Gastrocnemius medialis (tissue), 4 donors: ENCODE results near the gene NSMCE3. TPM values are rescaled to one million over a fixed set of nuclear protein-coding genes. Genes with fewer than 3 reads are reported as not detected.
A peak's percentile ranks its signal among the peaks of the same experiment; 100 is the strongest.

Experiments used
- ATAC-seq, 2 donors: fragments of 150-250 bp; one replicate each; pipeline ENCODE4 v1.9.1; 2016
- DNase-seq, 2 donors: peaks; one replicate each; pipeline ENCODE4 v3.0.0-alpha.2; 2019
- H3K27ac ChIP-seq, 4 donors: fragments of 200-600 bp; sonication (generic); 1 replicate in 1 of 4; 2 replicates in 3 of 4; pipeline ENCODE4 v1.5.1; 2016 to 2018; ENCODE audit warnings: mild to moderate bottlenecking in 2 of 4, moderate library complexity in 1 of 4
- H3K27me3 ChIP-seq, 3 donors: fragments of 200-600 bp; sonication (generic) in 2 of 3; 1 replicate in 1 of 3; 2 replicates in 2 of 3; pipeline versions ENCODE4 v1.5.1 to v1.6.0; 2016 to 2019; ENCODE audit warnings: mild to moderate bottlenecking in 1 of 3, moderate library complexity in 1 of 3
- H3K36me3 ChIP-seq, 2 donors: fragments of 200-600 bp; sonication (generic) in 1 of 2; one replicate each; pipeline ENCODE4 v1.5.1; 2017 to 2018
- H3K4me1 ChIP-seq, 2 donors: fragments of 200-600 bp; sonication (generic) in 1 of 2; one replicate each; pipeline ENCODE4 v1.5.1; 2016 to 2017; ENCODE audit warnings: mild to moderate bottlenecking in 2 of 2
- H3K4me3 ChIP-seq, 4 donors: fragments of 200-600 bp; sonication (generic) in 3 of 4; 1 replicate in 1 of 4; 2 replicates in 3 of 4; pipeline ENCODE4 v1.5.1; 2016 to 2019; ENCODE audit warnings: mild to moderate bottlenecking in 2 of 4
- H3K9me3 ChIP-seq, 3 donors: fragments of 200-600 bp; sonication (generic) in 2 of 3; 1 replicate in 1 of 3; 2 replicates in 2 of 3; pipeline ENCODE4 v1.5.1; 2016 to 2019
- POLR2A ChIP-seq, 2 donors: fragments of 450-650 bp; IDR thresholded peaks; one replicate each; pipeline ENCODE4 v1.6.1; 2017; ENCODE audit warnings: antibody characterized with exemption in 2 of 2, mild to moderate bottlenecking in 2 of 2, moderate library complexity in 2 of 2
- in situ Hi-C, 4 donors: fragments of 200-750 bp; cut with MboI; loops; one replicate each; pipeline versions ENCODE4 v1.15.0 to v1.8.0; 2017; ENCODE audit warnings: low sequenced_read_pairs in 4 of 4
- intact Hi-C: fragments of 100-400 bp; cut with DNase I; formaldehyde crosslinking; loops from one replicate; pipeline ENCODE4 v1.15.1; 2023; ENCODE audit warnings: low total_unique reads
- total RNA-seq, 4 donors: library from RNA; depleted of rRNA; stranded (reverse); fragments of >200 nt; gene quantifications; one replicate each; pipeline versions ENCODE4 v1.1.0 to v1.2.3, GENCODE V29; 2016
- TF ChIP-seq, protein P1 (sequence below), 5 experiments: fragments of 450-650 bp in 3 of 5; fragments of 200-600 bp in 2 of 5; sonication (generic) in 2 of 5; IDR thresholded peaks in 4 of 5; conservative IDR thresholded peaks in 1 of 5; 1 replicate in 4 of 5; 2 replicates in 1 of 5; pipeline ENCODE4 v1.5.1; 2016 to 2019; ENCODE audit warnings: antibody characterized with exemption in 5 of 5, mild to moderate bottlenecking in 3 of 5, moderate library complexity in 3 of 5

NSMCE3 gene
- total RNA-seq, 4 donors from 2014 or later = 5.8 to 9.5 (median 6.7) TPM

DNA sequence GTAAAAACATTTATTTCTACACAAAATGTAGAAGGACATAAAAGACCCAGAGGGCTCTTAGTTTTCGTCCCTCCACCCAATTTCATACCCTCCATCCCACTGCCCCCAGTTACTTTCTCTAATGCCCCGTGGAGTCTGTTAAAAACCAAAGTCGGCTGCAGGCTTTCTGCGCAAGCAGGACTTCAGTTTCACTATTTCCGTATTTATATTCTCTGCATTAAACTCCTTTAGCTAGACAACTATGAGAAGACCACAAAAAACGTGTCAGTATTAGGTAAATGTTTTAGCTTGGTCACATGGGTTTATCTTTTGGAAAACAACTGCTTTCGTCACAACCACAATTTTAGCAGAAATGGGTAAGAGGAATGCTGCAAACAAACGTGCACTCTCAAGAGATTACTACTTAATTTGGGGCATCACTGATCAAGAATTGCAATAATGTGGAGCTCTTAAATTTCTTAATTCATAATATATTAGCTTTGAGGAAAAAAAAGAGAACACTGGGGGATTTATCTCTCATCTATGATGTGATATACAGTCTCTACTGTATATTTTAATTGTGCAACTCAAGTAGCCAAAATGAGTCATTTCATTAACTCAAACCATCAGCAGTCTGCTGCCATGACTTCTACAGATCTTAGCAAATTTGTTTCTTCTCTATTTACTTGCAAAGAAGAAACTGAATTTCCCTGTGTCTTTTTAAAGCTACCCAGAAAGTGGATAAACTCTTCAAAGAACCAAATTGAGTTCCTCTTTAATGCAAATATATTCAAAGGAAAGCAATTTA lies 740 bp upstream of the NSMCE3 start:
- Histone ChIP-seq H3K36me3 (no peaks in the 10 kb centered on the region), H3K4me1 (peaks cover 32 to 34% of the 10 kb centered on the region in 2 donors), H3K27me3 (no peaks in the 10 kb centered on the region), H3K27ac (peak overlapping the region; percentile 87 to 93 (median 92)), H3K4me3 (peak overlapping the region; percentile 81 to 96 (median 84)), H3K9me3 (no peaks in the 10 kb centered on the region)
- in situ Hi-C loops (no loop called here), intact Hi-C loops (no loop called here)
- TF ChIP-seq POLR2A (IDR thresholded peaks at IDR 0.05) = no peak
- TF ChIP-seq, protein P1, sequence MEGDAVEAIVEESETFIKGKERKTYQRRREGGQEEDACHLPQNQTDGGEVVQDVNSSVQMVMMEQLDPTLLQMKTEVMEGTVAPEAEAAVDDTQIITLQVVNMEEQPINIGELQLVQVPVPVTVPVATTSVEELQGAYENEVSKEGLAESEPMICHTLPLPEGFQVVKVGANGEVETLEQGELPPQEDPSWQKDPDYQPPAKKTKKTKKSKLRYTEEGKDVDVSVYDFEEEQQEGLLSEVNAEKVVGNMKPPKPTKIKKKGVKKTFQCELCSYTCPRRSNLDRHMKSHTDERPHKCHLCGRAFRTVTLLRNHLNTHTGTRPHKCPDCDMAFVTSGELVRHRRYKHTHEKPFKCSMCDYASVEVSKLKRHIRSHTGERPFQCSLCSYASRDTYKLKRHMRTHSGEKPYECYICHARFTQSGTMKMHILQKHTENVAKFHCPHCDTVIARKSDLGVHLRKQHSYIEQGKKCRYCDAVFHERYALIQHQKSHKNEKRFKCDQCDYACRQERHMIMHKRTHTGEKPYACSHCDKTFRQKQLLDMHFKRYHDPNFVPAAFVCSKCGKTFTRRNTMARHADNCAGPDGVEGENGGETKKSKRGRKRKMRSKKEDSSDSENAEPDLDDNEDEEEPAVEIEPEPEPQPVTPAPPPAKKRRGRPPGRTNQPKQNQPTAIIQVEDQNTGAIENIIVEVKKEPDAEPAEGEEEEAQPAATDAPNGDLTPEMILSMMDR (IDR thresholded peaks at IDR 0.05 in 4 of 5, conservative IDR thresholded peaks at IDR 0.05 in 1 of 5) = no peak
- ATAC-seq (no peak), DNase-seq (no peak)

DNA sequence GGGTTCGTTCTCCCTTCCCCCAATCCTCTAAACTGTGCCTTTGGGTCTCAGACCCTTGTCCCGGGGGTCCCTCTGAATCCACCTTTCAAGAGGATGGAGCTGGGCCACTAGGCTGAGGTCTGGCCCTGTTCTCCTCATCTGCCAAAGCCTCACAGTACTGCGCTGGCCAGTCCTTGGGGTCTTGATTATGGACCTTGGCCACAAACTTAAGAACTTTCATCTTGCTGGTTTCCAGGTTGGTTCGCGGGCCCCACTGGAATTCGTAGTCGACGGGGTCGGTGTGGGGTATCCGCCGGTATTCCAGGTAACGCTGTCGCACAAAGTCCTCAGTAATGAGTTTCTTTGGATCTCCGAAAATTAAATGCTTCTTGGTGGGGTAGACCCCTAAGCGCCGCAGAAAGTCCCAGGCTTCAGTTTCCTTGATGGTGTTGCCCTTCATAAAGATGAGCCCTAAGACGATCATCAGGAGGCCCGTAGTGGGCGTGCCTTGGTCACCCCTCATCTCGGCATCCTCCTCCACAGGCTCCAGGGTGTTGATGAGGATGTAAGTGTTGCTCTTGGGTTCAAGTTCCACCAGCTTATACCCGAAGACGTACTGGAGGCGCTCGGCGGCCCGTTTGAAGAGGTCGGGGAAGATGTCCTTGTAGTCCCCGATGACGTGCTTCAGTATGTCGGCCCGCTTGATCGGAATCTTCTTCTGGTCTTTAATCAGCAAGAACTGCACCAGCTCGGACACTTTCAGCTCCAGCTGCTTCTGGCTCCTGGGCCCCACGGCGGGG lies 727 bp downstream of the NSMCE3 start:
- intact Hi-C loops = no loop called here
- no peak for TF ChIP-seq POLR2A (IDR thresholded peaks at IDR 0.05)
- TF ChIP-seq, protein P1 (IDR thresholded peaks at IDR 0.05 in 4 of 5, conservative IDR thresholded peaks at IDR 0.05 in 1 of 5) = no peak
- ATAC-seq (peak; percentile 58 to 65), DNase-seq (peak in 1 of 2 donors; percentile 13)
- peak overlapping the region; percentile 81 to 96 (median 84) for H3K4me3 ChIP-seq
- peaks cover 32 to 34% of the 10 kb centered on the region in 2 donors for H3K4me1 ChIP-seq
- in situ Hi-C loops = no loop called here
- H3K9me3 ChIP-seq = no peaks in the 10 kb centered on the region
- H3K27ac ChIP-seq = peak overlapping the region; percentile 87 to 93 (median 92)
- no peaks in the 10 kb centered on the region for H3K36me3 ChIP-seq
- H3K27me3 ChIP-seq = no peaks in the 10 kb centered on the region

DNA sequence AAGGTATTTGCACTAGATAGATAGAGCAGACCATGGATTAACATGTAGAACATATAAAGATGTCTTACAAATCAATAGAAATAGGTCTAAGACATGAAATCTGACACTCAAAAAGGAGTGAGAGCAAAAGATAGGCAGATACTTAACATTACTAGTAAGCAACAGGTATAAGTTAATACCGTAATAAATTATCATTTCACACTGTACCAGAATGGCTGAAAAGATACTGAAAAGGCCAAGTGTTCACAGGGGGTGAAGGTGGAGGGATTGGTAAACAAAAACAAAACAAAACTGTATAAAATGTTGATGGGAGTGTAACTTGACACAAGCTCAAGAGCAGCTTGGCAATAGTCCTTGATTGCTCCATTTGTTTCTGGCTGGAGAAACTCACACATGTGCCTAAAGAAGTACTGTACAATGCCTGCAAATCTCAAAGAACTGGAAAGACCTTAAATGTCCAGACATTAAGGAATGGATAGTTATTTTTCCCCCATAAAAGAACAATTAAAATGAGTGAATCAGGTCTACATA lies 3.5 kb downstream of the NSMCE3 start:
- DNase-seq = no peak
- no peak for ATAC-seq
- peaks cover 32 to 34% of the 10 kb centered on the region in 2 donors for H3K4me1 ChIP-seq
- in situ Hi-C loops (no loop called here), intact Hi-C loops (no loop called here)
- no peak for TF ChIP-seq POLR2A (IDR thresholded peaks at IDR 0.05)
- TF ChIP-seq, protein P1 (IDR thresholded peaks at IDR 0.05 in 4 of 5, conservative IDR thresholded peaks at IDR 0.05 in 1 of 5) = no peak
- H3K36me3 ChIP-seq = no peaks in the 10 kb centered on the region
- no peaks in the 10 kb centered on the region for H3K27me3 ChIP-seq
- H3K27ac ChIP-seq = no peak overlapping the region
- H3K9me3 ChIP-seq = no peaks in the 10 kb centered on the region
- H3K4me3 ChIP-seq = no peak overlapping the region

GRCh38 chr15:29263289-29263688 lies 6.3 kb downstream of the NSMCE3 start:
- H3K27ac ChIP-seq = no peak overlapping the region
- intact Hi-C loops = no loop called here
- no peak for ATAC-seq

More at GRCh38 chr15:29263289-29263688, 6.3 kb downstream of the NSMCE3 start:
- DNase-seq = no peak
- H3K27me3 ChIP-seq = no peaks in the 10 kb centered on the region
- TF ChIP-seq, protein P1 (IDR thresholded peaks at IDR 0.05 in 4 of 5, conservative IDR thresholded peaks at IDR 0.05 in 1 of 5) = no peak
- no peak for TF ChIP-seq POLR2A (IDR thresholded peaks at IDR 0.05)
- peaks cover 21 to 24% of the 10 kb centered on the region in 2 donors for H3K4me1 ChIP-seq
- no peaks in the 10 kb centered on the region for H3K9me3 ChIP-seq
- in situ Hi-C loops = no loop called here
- no peak overlapping the region for H3K4me3 ChIP-seq
- no peaks in the 10 kb centered on the region for H3K36me3 ChIP-seq
